Fibroblast of peridontal ligament (primary cell): ENCODE measurements around the gene SPRR1B.
"Not testable (repeated sequence)": the region's sequence is repeated elsewhere in the genome, so short reads cannot be mapped to it uniquely, and the experiment has no call there.

ENCODE experiments used
- DNase-seq: peaks from one replicate; pipeline ENCODE4 v3.0.0-alpha.2; 2010; ENCODE audit errors: extremely low read depth

The SPRR1B gene

GRCh38 chr1:153030895-153031294, at the start of gene SPRR1B:
SPRR1B (plus strand) TSS chr1:153031203; CDS start chr1:153032346, 1,143 bp downstream.
- no peak for DNase-seq

GRCh38 chr1:152982076-152982475, 48.9 kb upstream of the SPRR1B start:
- DNase-seq, result no peak

- no peak for DNase-seq
Measured at GRCh38 chr1:152983234-152983633, 47.8 kb upstream of the SPRR1B start.

- DNase-seq, result no peak
Measured at GRCh38 chr1:152983743-152984142, 47.3 kb upstream of the SPRR1B start, which contains the start of gene SPRR1A. SPRR1A (plus strand) TSS chr1:152984081; CDS start chr1:152985231, 1,150 bp downstream.

- no peak for DNase-seq
Measured at GRCh38 chr1:152986578-152986977, 44.4 kb upstream of the SPRR1B start.

- no peak for DNase-seq
Measured at GRCh38 chr1:152993186-152993585, 37.8 kb upstream of the SPRR1B start.

- DNase-seq, result no peak
Measured at GRCh38 chr1:152995842-152996241, 35.2 kb upstream of the SPRR1B start.

GRCh38 chr1:152996633-152997400, 34.2 kb upstream of the SPRR1B start:
- DNase-seq, result no peak

- DNase-seq, result no peak
Measured at GRCh38 chr1:152997901-152998300, 33.1 kb upstream of the SPRR1B start.

- no peak for DNase-seq
Measured at GRCh38 chr1:152998476-152998875, 32.5 kb upstream of the SPRR1B start.

- DNase-seq, result no peak
Measured at GRCh38 chr1:152999818-153000217, 31.2 kb upstream of the SPRR1B start.

- DNase-seq, result no peak
Measured at GRCh38 chr1:153000294-153000693, 30.7 kb upstream of the SPRR1B start.

GRCh38 chr1:153001382-153001781, 29.6 kb upstream of the SPRR1B start, which contains the start of gene SPRR3:
SPRR3 (plus strand) TSS chr1:153001749; CDS start chr1:153003021, 1,272 bp downstream.
- no peak for DNase-seq

- not testable (repeated sequence) for DNase-seq
Measured at GRCh38 chr1:153011235-153011758, 19.7 kb upstream of the SPRR1B start.

- DNase-seq, result not testable (repeated sequence)
Measured at GRCh38 chr1:153021829-153022228, 9.2 kb upstream of the SPRR1B start.

- DNase-seq, result not testable (repeated sequence)
Measured at GRCh38 chr1:153022340-153022739, 8.7 kb upstream of the SPRR1B start.

- no peak for DNase-seq
Measured at GRCh38 chr1:153023109-153023508, 7.9 kb upstream of the SPRR1B start.

- no peak for DNase-seq
Measured at GRCh38 chr1:153024413-153024812, 6.6 kb upstream of the SPRR1B start.

- no peak for DNase-seq
Measured at GRCh38 chr1:153025797-153026196, 5.2 kb upstream of the SPRR1B start.

- no peak for DNase-seq
Measured at GRCh38 chr1:153028766-153029165, 2.2 kb upstream of the SPRR1B start.

- DNase-seq, result no peak
Measured at GRCh38 chr1:153032073-153032472, 1.1 kb downstream of the SPRR1B start.

- DNase-seq, result peak; percentile 57
Measured at GRCh38 chr1:153032677-153033308, 1.8 kb downstream of the SPRR1B start.

- DNase-seq, result no peak
Measured at GRCh38 chr1:153035211-153035610, 4.2 kb downstream of the SPRR1B start.
